DOHH2 (cell line): ENCODE data around the gene MED10.

Experiments used
- EZH2phosphoT487 ChIP-seq: fragments of 200-600 bp; sonication (generic); IDR thresholded peaks from 2 replicates; pipeline ENCODE4 v1.6.1; 2017; ENCODE audit warnings: borderline replicate concordance, mild to moderate bottlenecking, antibody characterized with exemption, low read length, moderate library complexity, mixed read lengths
- TF ChIP-seq, protein P1 (sequence below): fragments of 200-600 bp; sonication (generic); IDR thresholded peaks from one replicate; pipeline ENCODE4 v1.5.1; 2014; ENCODE audit warnings: antibody characterized with exemption, mild to moderate bottlenecking, low read depth, low read length; ENCODE audit not compliant: poor library complexity, severe bottlenecking

DNA sequence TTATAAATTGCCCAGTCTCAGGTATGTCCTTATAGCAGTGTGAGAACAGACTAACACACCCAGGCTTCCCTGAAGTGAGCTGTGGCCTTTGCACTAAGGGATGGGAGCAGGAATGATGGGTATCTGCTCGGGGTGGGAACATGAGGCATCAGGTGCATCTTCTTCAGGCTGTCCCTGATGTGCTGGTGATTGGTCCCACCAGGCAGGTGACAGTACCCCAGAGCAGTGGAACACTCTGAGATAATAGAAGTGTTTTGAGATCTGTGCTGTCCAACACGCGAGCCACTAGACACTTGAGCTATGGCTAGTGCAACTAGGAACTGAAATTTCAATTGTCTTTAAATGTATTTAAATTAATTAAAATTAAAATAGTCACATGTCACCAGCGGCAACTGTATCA lies 12.8 kb upstream of the MED10 start:
- TF ChIP-seq, protein P1, sequence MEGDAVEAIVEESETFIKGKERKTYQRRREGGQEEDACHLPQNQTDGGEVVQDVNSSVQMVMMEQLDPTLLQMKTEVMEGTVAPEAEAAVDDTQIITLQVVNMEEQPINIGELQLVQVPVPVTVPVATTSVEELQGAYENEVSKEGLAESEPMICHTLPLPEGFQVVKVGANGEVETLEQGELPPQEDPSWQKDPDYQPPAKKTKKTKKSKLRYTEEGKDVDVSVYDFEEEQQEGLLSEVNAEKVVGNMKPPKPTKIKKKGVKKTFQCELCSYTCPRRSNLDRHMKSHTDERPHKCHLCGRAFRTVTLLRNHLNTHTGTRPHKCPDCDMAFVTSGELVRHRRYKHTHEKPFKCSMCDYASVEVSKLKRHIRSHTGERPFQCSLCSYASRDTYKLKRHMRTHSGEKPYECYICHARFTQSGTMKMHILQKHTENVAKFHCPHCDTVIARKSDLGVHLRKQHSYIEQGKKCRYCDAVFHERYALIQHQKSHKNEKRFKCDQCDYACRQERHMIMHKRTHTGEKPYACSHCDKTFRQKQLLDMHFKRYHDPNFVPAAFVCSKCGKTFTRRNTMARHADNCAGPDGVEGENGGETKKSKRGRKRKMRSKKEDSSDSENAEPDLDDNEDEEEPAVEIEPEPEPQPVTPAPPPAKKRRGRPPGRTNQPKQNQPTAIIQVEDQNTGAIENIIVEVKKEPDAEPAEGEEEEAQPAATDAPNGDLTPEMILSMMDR: no peak
- no peak for TF ChIP-seq EZH2phosphoT487
